Prostate gland (tissue), 2 donors: ENCODE data around the gene SLC25A33.

ENCODE experiments used
- POLR2A ChIP-seq: fragments of 450-650 bp; IDR thresholded peaks from one replicate; pipeline ENCODE4 v1.6.1; 2016; ENCODE audit warnings: antibody characterized with exemption, mild to moderate bottlenecking
- POLR2AphosphoS5 ChIP-seq: sonication (generic); formaldehyde crosslinking; IDR thresholded peaks from one replicate; pipeline ENCODE4 v1.6.1; 2017; ENCODE audit warnings: antibody characterized with exemption
- TF ChIP-seq, protein P1 (sequence below), 4 experiments: fragments of 200-600 bp in 2 of 4; fragments of 450-650 bp in 2 of 4; sonication (generic) in 2 of 4; IDR thresholded peaks; 1 replicate in 3 of 4; 2 replicates in 1 of 4; pipeline ENCODE4 v1.5.1; 2016 to 2019; ENCODE audit warnings: antibody characterized with exemption in 4 of 4, mild to moderate bottlenecking in 2 of 4, moderate library complexity in 2 of 4

DNA sequence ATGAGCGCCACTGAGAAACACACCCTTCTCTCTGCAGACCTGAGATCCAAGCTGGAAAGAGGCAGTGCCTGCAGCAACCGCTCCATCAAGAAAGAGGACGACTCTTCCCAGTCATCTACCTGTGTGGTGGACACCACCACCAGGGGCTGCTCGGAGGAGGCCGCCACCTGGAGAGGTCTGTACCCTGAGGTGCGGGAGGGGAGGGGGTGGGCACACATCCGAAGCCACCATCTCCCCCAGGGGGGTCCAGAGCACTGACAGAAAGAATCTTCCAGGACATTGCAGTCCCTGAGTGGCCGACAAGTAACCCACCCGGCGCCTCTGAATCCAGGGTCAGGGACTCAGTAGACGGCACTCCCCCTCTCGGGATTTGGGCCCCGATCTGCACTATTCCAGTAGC, 72.5 kb downstream of the SLC25A33 start:
- TF ChIP-seq, protein P1, sequence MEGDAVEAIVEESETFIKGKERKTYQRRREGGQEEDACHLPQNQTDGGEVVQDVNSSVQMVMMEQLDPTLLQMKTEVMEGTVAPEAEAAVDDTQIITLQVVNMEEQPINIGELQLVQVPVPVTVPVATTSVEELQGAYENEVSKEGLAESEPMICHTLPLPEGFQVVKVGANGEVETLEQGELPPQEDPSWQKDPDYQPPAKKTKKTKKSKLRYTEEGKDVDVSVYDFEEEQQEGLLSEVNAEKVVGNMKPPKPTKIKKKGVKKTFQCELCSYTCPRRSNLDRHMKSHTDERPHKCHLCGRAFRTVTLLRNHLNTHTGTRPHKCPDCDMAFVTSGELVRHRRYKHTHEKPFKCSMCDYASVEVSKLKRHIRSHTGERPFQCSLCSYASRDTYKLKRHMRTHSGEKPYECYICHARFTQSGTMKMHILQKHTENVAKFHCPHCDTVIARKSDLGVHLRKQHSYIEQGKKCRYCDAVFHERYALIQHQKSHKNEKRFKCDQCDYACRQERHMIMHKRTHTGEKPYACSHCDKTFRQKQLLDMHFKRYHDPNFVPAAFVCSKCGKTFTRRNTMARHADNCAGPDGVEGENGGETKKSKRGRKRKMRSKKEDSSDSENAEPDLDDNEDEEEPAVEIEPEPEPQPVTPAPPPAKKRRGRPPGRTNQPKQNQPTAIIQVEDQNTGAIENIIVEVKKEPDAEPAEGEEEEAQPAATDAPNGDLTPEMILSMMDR (IDR thresholded peaks at IDR 0.05), result no peak
- no peak for TF ChIP-seq POLR2A
- TF ChIP-seq POLR2AphosphoS5, result no peak
